ENCODE measurements around the gene CNTFR. TPM values are rescaled to one million over a fixed set of nuclear protein-coding genes. Genes with fewer than 3 reads are reported as not detected.

The CNTFR gene
- total RNA-seq, 2 experiments from 2014 or later: not detected

- Histone ChIP-seq H2AFZ (ENCODE audit: low read length) (no peak overlapping the region), H3K9me2 (ENCODE audit: insufficient read depth, low read length) (no peaks in the 10 kb centered on the region), H3K79me2 (ENCODE audit: insufficient read depth, low read depth, low read length) (no peaks in the 10 kb centered on the region), H3K4me3 (ENCODE audit: low read depth, low read length, poor library complexity, severe bottlenecking) (no peak overlapping the region), H3K27ac (ENCODE audit: low read depth, low read length, poor library complexity, severe bottlenecking) (no peak overlapping the region), H3K4me2 (ENCODE audit: low read length) (no peak overlapping the region), H3K4me1 (ENCODE audit: insufficient read depth, low read length, poor library complexity, severe bottlenecking) (no peaks in the 10 kb centered on the region), H3K9me3 (ENCODE audit: low read length) (no peaks in the 10 kb centered on the region), H3K36me3 (ENCODE audit: insufficient read depth, low read length) (no peaks in the 10 kb centered on the region), H4K20me1 (ENCODE audit: insufficient read depth, low read length) (no peaks in the 10 kb centered on the region)
- TF ChIP-seq CTCF (conservative IDR thresholded peaks at IDR 0.05; ENCODE audit: low read length) (no peak), EZH2phosphoT487 (IDR thresholded peaks at IDR 0.05; ENCODE audit: borderline replicate concordance, low read depth, low read length) (no peak)
- POLR2A ChIA-PET: no interaction called here
- CTCF ChIA-PET (ENCODE audit: unreplicated experiment): no interaction called here
- no TSS peak for BruUV-seq (replicated peaks)
- no peak for DNase-seq (ENCODE audit: low spot score)
- intact Hi-C loops (cut with micrococcal nuclease; ENCODE audit: unreplicated experiment): no loop called here
These were observed 17.4 kb downstream of the CNTFR start for GRCh38 chr9:34572092-34572491.

DNA sequence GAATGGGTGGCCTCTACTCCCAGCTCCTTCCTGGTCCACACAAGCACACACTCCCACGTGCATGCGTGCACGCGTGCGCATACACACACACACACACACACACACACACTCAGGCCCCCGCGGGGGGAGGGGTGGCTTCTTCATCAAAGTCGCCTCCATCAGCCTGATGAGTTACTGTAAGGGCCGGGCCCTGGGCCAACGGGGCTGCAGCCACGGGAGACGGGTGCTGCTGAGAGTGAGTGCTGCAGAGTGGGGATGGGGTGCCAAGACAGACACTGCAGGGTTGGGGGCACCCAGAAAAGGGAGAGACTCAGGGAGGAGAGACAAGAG is 18.1 kb downstream of the CNTFR start:
- Histone ChIP-seq H4K20me1 (ENCODE audit: insufficient read depth, low read length) (no peaks in the 10 kb centered on the region), H3K4me3 (ENCODE audit: low read depth, low read length, poor library complexity, severe bottlenecking) (no peak overlapping the region), H3K4me1 (ENCODE audit: insufficient read depth, low read length, poor library complexity, severe bottlenecking) (no peaks in the 10 kb centered on the region), H3K9me3 (ENCODE audit: low read length) (no peaks in the 10 kb centered on the region), H3K4me2 (ENCODE audit: low read length) (no peak overlapping the region), H3K36me3 (ENCODE audit: insufficient read depth, low read length) (no peaks in the 10 kb centered on the region), H3K9me2 (ENCODE audit: insufficient read depth, low read length) (no peaks in the 10 kb centered on the region), H3K27ac (ENCODE audit: low read depth, low read length, poor library complexity, severe bottlenecking) (no peak overlapping the region), H3K79me2 (ENCODE audit: insufficient read depth, low read depth, low read length) (no peaks in the 10 kb centered on the region), H2AFZ (ENCODE audit: low read length) (no peak overlapping the region)
- no peak for DNase-seq (ENCODE audit: low spot score)
- BruUV-seq (replicated peaks): no TSS peak
- no peak for TF ChIP-seq EZH2phosphoT487 (IDR thresholded peaks at IDR 0.05; ENCODE audit: borderline replicate concordance, low read depth, low read length)
- TF ChIP-seq CTCF (conservative IDR thresholded peaks at IDR 0.05; ENCODE audit: low read length): no peak
- CTCF ChIA-PET (ENCODE audit: unreplicated experiment): no interaction called here
- POLR2A ChIA-PET: no interaction called here
- intact Hi-C loops (cut with micrococcal nuclease; ENCODE audit: unreplicated experiment): no loop called here

- Histone ChIP-seq H3K4me1 (ENCODE audit: insufficient read depth, low read length, poor library complexity, severe bottlenecking) (no peaks in the 10 kb centered on the region), H4K20me1 (ENCODE audit: insufficient read depth, low read length) (no peaks in the 10 kb centered on the region), H3K9me2 (ENCODE audit: insufficient read depth, low read length) (no peaks in the 10 kb centered on the region), H3K79me2 (ENCODE audit: insufficient read depth, low read depth, low read length) (no peaks in the 10 kb centered on the region), H3K4me2 (ENCODE audit: low read length) (no peak overlapping the region), H3K36me3 (ENCODE audit: insufficient read depth, low read length) (no peaks in the 10 kb centered on the region), H3K9me3 (ENCODE audit: low read length) (no peaks in the 10 kb centered on the region), H2AFZ (ENCODE audit: low read length) (no peak overlapping the region), H3K27ac (ENCODE audit: low read depth, low read length, poor library complexity, severe bottlenecking) (no peak overlapping the region), H3K4me3 (ENCODE audit: low read depth, low read length, poor library complexity, severe bottlenecking) (no peak overlapping the region)
- POLR2A ChIA-PET: no interaction called here
- intact Hi-C loops (cut with micrococcal nuclease; ENCODE audit: unreplicated experiment): no loop called here
- no peak for DNase-seq (ENCODE audit: low spot score)
- BruUV-seq (replicated peaks): no TSS peak
- TF ChIP-seq EZH2phosphoT487 (IDR thresholded peaks at IDR 0.05; ENCODE audit: borderline replicate concordance, low read depth, low read length) (no peak), CTCF (conservative IDR thresholded peaks at IDR 0.05; ENCODE audit: low read length) (no peak)
- CTCF ChIA-PET (ENCODE audit: unreplicated experiment): no interaction called here
These were observed 18.6 kb downstream of the CNTFR start for GRCh38 chr9:34570809-34571480.

All from OCI-LY7 (cell line).